Measurements from ENCODE around the gene PLXNA4. TPM values are rescaled to one million over a fixed set of nuclear protein-coding genes. Genes with fewer than 3 reads are reported as not detected.

Gene PLXNA4
- total RNA-seq, 1 donor from 2014 or later = 3.5 TPM

GRCh38 chr7:132573251-132573955 lies 2.9 kb downstream of the PLXNA4 start:
- TF ChIP-seq CTCF (IDR thresholded peaks at IDR 0.05; ENCODE audit: unreplicated experiment) = no peak
- H3K4me3 Mint-ChIP-seq (ENCODE audit: unreplicated experiment) = no peak overlapping the region
- no peaks in the 10 kb centered on the region for H3K36me3 Mint-ChIP-seq (ENCODE audit: low read depth, unreplicated experiment)
- no peak overlapping the region for H3K27ac Mint-ChIP-seq (ENCODE audit: unreplicated experiment)
- H3K4me1 Mint-ChIP-seq (ENCODE audit: unreplicated experiment) = peaks cover 39% of the 10 kb centered on the region
- peaks cover 28% of the 10 kb centered on the region for H3K27me3 Mint-ChIP-seq (ENCODE audit: unreplicated experiment)
- DNase-seq (ENCODE audit: low spot score) = no peak
- H3K9me3 Mint-ChIP-seq (ENCODE audit: unreplicated experiment) = no peaks in the 10 kb centered on the region

- H3K36me3 Mint-ChIP-seq (ENCODE audit: low read depth, unreplicated experiment) = no peaks in the 10 kb centered on the region
- no peaks in the 10 kb centered on the region for H3K9me3 Mint-ChIP-seq (ENCODE audit: unreplicated experiment)
- no peak for TF ChIP-seq CTCF (IDR thresholded peaks at IDR 0.05; ENCODE audit: unreplicated experiment)
- H3K27ac Mint-ChIP-seq (ENCODE audit: unreplicated experiment) = no peak overlapping the region
- no peak for DNase-seq (ENCODE audit: low spot score)
- H3K27me3 Mint-ChIP-seq (ENCODE audit: unreplicated experiment) = peaks cover 22% of the 10 kb centered on the region
- no peak overlapping the region for H3K4me3 Mint-ChIP-seq (ENCODE audit: unreplicated experiment)
- peaks cover 39% of the 10 kb centered on the region for H3K4me1 Mint-ChIP-seq (ENCODE audit: unreplicated experiment)
Observed at GRCh38 chr7:132572526-132572925, 3.7 kb downstream of the PLXNA4 start.

GRCh38 chr7:132571970-132572369 lies 4.3 kb downstream of the PLXNA4 start:
- peaks cover 22% of the 10 kb centered on the region for H3K27me3 Mint-ChIP-seq (ENCODE audit: unreplicated experiment)
- H3K27ac Mint-ChIP-seq (ENCODE audit: unreplicated experiment) = no peak overlapping the region
- no peak overlapping the region for H3K4me3 Mint-ChIP-seq (ENCODE audit: unreplicated experiment)
- H3K36me3 Mint-ChIP-seq (ENCODE audit: low read depth, unreplicated experiment) = no peaks in the 10 kb centered on the region
- no peaks in the 10 kb centered on the region for H3K9me3 Mint-ChIP-seq (ENCODE audit: unreplicated experiment)
- DNase-seq (ENCODE audit: low spot score) = no peak
- peaks cover 39% of the 10 kb centered on the region for H3K4me1 Mint-ChIP-seq (ENCODE audit: unreplicated experiment)
- no peak for TF ChIP-seq CTCF (IDR thresholded peaks at IDR 0.05; ENCODE audit: unreplicated experiment)

GRCh38 chr7:132569884-132570614 lies 6.2 kb downstream of the PLXNA4 start:
- Mint-ChIP-seq H3K36me3 (ENCODE audit: low read depth, unreplicated experiment) (no peaks in the 10 kb centered on the region), H3K27ac (ENCODE audit: unreplicated experiment) (no peak overlapping the region), H3K9me3 (ENCODE audit: unreplicated experiment) (no peaks in the 10 kb centered on the region), H3K27me3 (ENCODE audit: unreplicated experiment) (peaks cover 16% of the 10 kb centered on the region), H3K4me3 (ENCODE audit: unreplicated experiment) (no peak overlapping the region), H3K4me1 (ENCODE audit: unreplicated experiment) (peaks cover 36% of the 10 kb centered on the region)
- no peak for DNase-seq (ENCODE audit: low spot score)
- TF ChIP-seq CTCF (IDR thresholded peaks at IDR 0.05; ENCODE audit: unreplicated experiment) = no peak

- Mint-ChIP-seq H3K27me3 (ENCODE audit: unreplicated experiment) (peaks cover 17% of the 10 kb centered on the region), H3K4me1 (ENCODE audit: unreplicated experiment) (peaks cover 30% of the 10 kb centered on the region), H3K36me3 (ENCODE audit: low read depth, unreplicated experiment) (peaks cover 8% of the 10 kb centered on the region), H3K4me3 (ENCODE audit: unreplicated experiment) (no peak overlapping the region), H3K27ac (ENCODE audit: unreplicated experiment) (no peak overlapping the region), H3K9me3 (ENCODE audit: unreplicated experiment) (peaks cover 4% of the 10 kb centered on the region)
- TF ChIP-seq CTCF (IDR thresholded peaks at IDR 0.05; ENCODE audit: unreplicated experiment) = no peak
- DNase-seq (ENCODE audit: low spot score) = no peak
Observed at GRCh38 chr7:132568962-132569361, 7.3 kb downstream of the PLXNA4 start.

All from endothelial cell (in vitro differentiated cells).